ENCODE results near the gene TPPP3.

TPPP3 gene

GRCh38 chr16:67432506-67432890, 39.2 kb upstream of the TPPP3 start:
- H3K9me3 ChIP-seq (ENCODE audit: control insufficient read depth, insufficient read depth, low read length): no peaks in the 10 kb centered on the region
- peak overlapping the region; percentile 50 for H3K4me3 ChIP-seq (ENCODE audit: low read depth, low read length)
- peaks cover 14% of the 10 kb centered on the region for H3K36me3 ChIP-seq (ENCODE audit: control insufficient read depth, insufficient read depth, low read length)
- H3K27ac ChIP-seq (ENCODE audit: low read depth, low read length): no peak overlapping the region
- H3K9ac ChIP-seq (ENCODE audit: low read depth, low read length): peak overlapping the region; percentile 44
- H3K27me3 ChIP-seq (ENCODE audit: control insufficient read depth, insufficient read depth, low read length): peaks cover 19% of the 10 kb centered on the region
- peaks cover 27% of the 10 kb centered on the region for H3K4me1 ChIP-seq (ENCODE audit: control insufficient read depth, insufficient read depth, low read length)

- Histone ChIP-seq H3K4me1 (ENCODE audit: control insufficient read depth, insufficient read depth, low read length) (peaks cover 27% of the 10 kb centered on the region), H3K27ac (ENCODE audit: low read depth, low read length) (no peak overlapping the region), H3K4me3 (ENCODE audit: low read depth, low read length) (peak overlapping the region; percentile 88), H3K9ac (ENCODE audit: low read depth, low read length) (peak overlapping the region; percentile 57), H3K9me3 (ENCODE audit: control insufficient read depth, insufficient read depth, low read length) (no peaks in the 10 kb centered on the region), H3K36me3 (ENCODE audit: control insufficient read depth, insufficient read depth, low read length) (peaks cover 8% of the 10 kb centered on the region), H3K27me3 (ENCODE audit: control insufficient read depth, insufficient read depth, low read length) (peaks cover 21% of the 10 kb centered on the region)
Measured at GRCh38 chr16:67431775-67432505, 38.6 kb upstream of the TPPP3 start.

GRCh38 chr16:67430977-67431774, 37.9 kb upstream of the TPPP3 start, which contains the start of gene HSD11B2:
Gene HSD11B2 (plus strand): TSS chr16:67431121. CDS start chr16:67431249, 128 bp downstream.
- 0 out of 2 replicates have a peak, but pooled peaks cover 3% of the 10 kb centered on the region for H3K36me3 ChIP-seq (ENCODE audit: control insufficient read depth, insufficient read depth, low read length)
- peaks cover 22% of the 10 kb centered on the region for H3K27me3 ChIP-seq (ENCODE audit: control insufficient read depth, insufficient read depth, low read length)
- peaks cover 27% of the 10 kb centered on the region for H3K4me1 ChIP-seq (ENCODE audit: control insufficient read depth, insufficient read depth, low read length)
- H3K9ac ChIP-seq (ENCODE audit: low read depth, low read length): peak within 1 kb of the TSS; percentile 74
- H3K4me3 ChIP-seq (ENCODE audit: low read depth, low read length): peak within 1 kb of the TSS; percentile 88
- peak within 1 kb of the TSS; percentile 27 for H3K27ac ChIP-seq (ENCODE audit: low read depth, low read length)
- H3K9me3 ChIP-seq (ENCODE audit: control insufficient read depth, insufficient read depth, low read length): no peaks in the 10 kb centered on the region

- Histone ChIP-seq H3K4me3 (ENCODE audit: low read depth, low read length) (peak overlapping the region; percentile 80), H3K27ac (ENCODE audit: low read depth, low read length) (peak overlapping the region; percentile 27), H3K27me3 (ENCODE audit: control insufficient read depth, insufficient read depth, low read length) (peaks cover 22% of the 10 kb centered on the region), H3K9ac (ENCODE audit: low read depth, low read length) (peak overlapping the region; percentile 74), H3K9me3 (ENCODE audit: control insufficient read depth, insufficient read depth, low read length) (no peaks in the 10 kb centered on the region), H3K36me3 (ENCODE audit: control insufficient read depth, insufficient read depth, low read length) (0 out of 2 replicates have a peak, but pooled peaks cover under 1% of the 10 kb centered on the region), H3K4me1 (ENCODE audit: control insufficient read depth, insufficient read depth, low read length) (peaks cover 32% of the 10 kb centered on the region)
Measured at GRCh38 chr16:67430504-67430976, 37.2 kb upstream of the TPPP3 start.

- no peaks in the 10 kb centered on the region for H3K36me3 ChIP-seq (ENCODE audit: control insufficient read depth, insufficient read depth, low read length)
- peaks cover 38% of the 10 kb centered on the region for H3K4me1 ChIP-seq (ENCODE audit: control insufficient read depth, insufficient read depth, low read length)
- H3K9ac ChIP-seq (ENCODE audit: low read depth, low read length): peak overlapping the region; percentile 74
- no peaks in the 10 kb centered on the region for H3K9me3 ChIP-seq (ENCODE audit: control insufficient read depth, insufficient read depth, low read length)
- peaks cover 22% of the 10 kb centered on the region for H3K27me3 ChIP-seq (ENCODE audit: control insufficient read depth, insufficient read depth, low read length)
- no peak overlapping the region for H3K27ac ChIP-seq (ENCODE audit: low read depth, low read length)
- peak overlapping the region; percentile 80 for H3K4me3 ChIP-seq (ENCODE audit: low read depth, low read length)
Measured at GRCh38 chr16:67429799-67430503, 36.7 kb upstream of the TPPP3 start.

GRCh38 chr16:67429053-67429798, 35.9 kb upstream of the TPPP3 start:
- Histone ChIP-seq H3K4me1 (ENCODE audit: control insufficient read depth, insufficient read depth, low read length) (peaks cover 45% of the 10 kb centered on the region), H3K9ac (ENCODE audit: low read depth, low read length) (no peak overlapping the region), H3K27me3 (ENCODE audit: control insufficient read depth, insufficient read depth, low read length) (peaks cover 22% of the 10 kb centered on the region), H3K36me3 (ENCODE audit: control insufficient read depth, insufficient read depth, low read length) (no peaks in the 10 kb centered on the region), H3K9me3 (ENCODE audit: control insufficient read depth, insufficient read depth, low read length) (no peaks in the 10 kb centered on the region), H3K4me3 (ENCODE audit: low read depth, low read length) (no peak overlapping the region), H3K27ac (ENCODE audit: low read depth, low read length) (no peak overlapping the region)

- Histone ChIP-seq H3K27ac (ENCODE audit: low read depth, low read length) (no peak overlapping the region), H3K27me3 (ENCODE audit: control insufficient read depth, insufficient read depth, low read length) (peaks cover 22% of the 10 kb centered on the region), H3K36me3 (ENCODE audit: control insufficient read depth, insufficient read depth, low read length) (no peaks in the 10 kb centered on the region), H3K4me1 (ENCODE audit: control insufficient read depth, insufficient read depth, low read length) (peaks cover 54% of the 10 kb centered on the region), H3K9ac (ENCODE audit: low read depth, low read length) (no peak overlapping the region), H3K4me3 (ENCODE audit: low read depth, low read length) (no peak overlapping the region), H3K9me3 (ENCODE audit: control insufficient read depth, insufficient read depth, low read length) (no peaks in the 10 kb centered on the region)
Measured at GRCh38 chr16:67428146-67428731, 34.9 kb upstream of the TPPP3 start.

GRCh38 chr16:67426950-67427349, 33.7 kb upstream of the TPPP3 start:
- H3K9me3 ChIP-seq (ENCODE audit: control insufficient read depth, insufficient read depth, low read length): no peaks in the 10 kb centered on the region
- no peak overlapping the region for H3K4me3 ChIP-seq (ENCODE audit: low read depth, low read length)
- no peaks in the 10 kb centered on the region for H3K36me3 ChIP-seq (ENCODE audit: control insufficient read depth, insufficient read depth, low read length)
- H3K27me3 ChIP-seq (ENCODE audit: control insufficient read depth, insufficient read depth, low read length): peaks cover 22% of the 10 kb centered on the region
- no peak overlapping the region for H3K27ac ChIP-seq (ENCODE audit: low read depth, low read length)
- H3K9ac ChIP-seq (ENCODE audit: low read depth, low read length): no peak overlapping the region
- peaks cover 45% of the 10 kb centered on the region for H3K4me1 ChIP-seq (ENCODE audit: control insufficient read depth, insufficient read depth, low read length)

- Histone ChIP-seq H3K27me3 (ENCODE audit: control insufficient read depth, insufficient read depth, low read length) (peaks cover 22% of the 10 kb centered on the region), H3K9me3 (ENCODE audit: control insufficient read depth, insufficient read depth, low read length) (no peaks in the 10 kb centered on the region), H3K36me3 (ENCODE audit: control insufficient read depth, insufficient read depth, low read length) (no peaks in the 10 kb centered on the region), H3K4me3 (ENCODE audit: low read depth, low read length) (no peak overlapping the region), H3K4me1 (ENCODE audit: control insufficient read depth, insufficient read depth, low read length) (peaks cover 45% of the 10 kb centered on the region), H3K9ac (ENCODE audit: low read depth, low read length) (no peak overlapping the region), H3K27ac (ENCODE audit: low read depth, low read length) (no peak overlapping the region)
Measured at GRCh38 chr16:67426022-67426421, 32.7 kb upstream of the TPPP3 start.

- Histone ChIP-seq H3K9ac (ENCODE audit: low read depth, low read length) (no peak overlapping the region), H3K4me1 (ENCODE audit: control insufficient read depth, insufficient read depth, low read length) (peaks cover 47% of the 10 kb centered on the region), H3K27me3 (ENCODE audit: control insufficient read depth, insufficient read depth, low read length) (peaks cover 22% of the 10 kb centered on the region), H3K9me3 (ENCODE audit: control insufficient read depth, insufficient read depth, low read length) (no peaks in the 10 kb centered on the region), H3K4me3 (ENCODE audit: low read depth, low read length) (0 out of 2 replicates have a peak overlapping the region, but pooled peaks have one; percentile 21), H3K27ac (ENCODE audit: low read depth, low read length) (no peak overlapping the region), H3K36me3 (ENCODE audit: control insufficient read depth, insufficient read depth, low read length) (no peaks in the 10 kb centered on the region)
Measured at GRCh38 chr16:67425580-67425979, 32.3 kb upstream of the TPPP3 start.
